Limb (tissue), 2 donors: Measurements from ENCODE around the gene PCCA.

Experiments used
- DNase-seq, 2 donors: peaks; one replicate each; pipeline ENCODE4 v3.0.0-alpha.2; 2016; ENCODE audit errors: extremely low spot score in 2 of 2

PCCA gene

DNA sequence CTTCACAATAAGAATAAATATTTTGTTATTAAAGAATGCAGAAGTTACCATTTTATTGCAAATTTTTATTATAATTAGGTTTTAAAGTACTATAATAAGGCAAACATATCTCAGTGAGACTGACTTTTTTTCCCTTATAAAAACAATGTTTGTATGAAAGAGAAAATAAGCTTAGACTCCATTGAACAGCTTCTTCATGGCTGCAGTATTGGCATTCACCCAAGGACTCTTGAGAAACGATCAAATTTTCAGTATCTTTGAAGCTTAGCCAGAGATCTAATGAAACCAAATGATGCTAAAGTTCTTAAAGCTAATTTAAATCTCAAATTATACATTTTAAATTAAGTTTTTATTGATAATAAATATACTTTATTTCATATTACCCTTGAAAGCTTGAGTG is 371.4 kb downstream of the PCCA start:
- no peak for DNase-seq

DNA sequence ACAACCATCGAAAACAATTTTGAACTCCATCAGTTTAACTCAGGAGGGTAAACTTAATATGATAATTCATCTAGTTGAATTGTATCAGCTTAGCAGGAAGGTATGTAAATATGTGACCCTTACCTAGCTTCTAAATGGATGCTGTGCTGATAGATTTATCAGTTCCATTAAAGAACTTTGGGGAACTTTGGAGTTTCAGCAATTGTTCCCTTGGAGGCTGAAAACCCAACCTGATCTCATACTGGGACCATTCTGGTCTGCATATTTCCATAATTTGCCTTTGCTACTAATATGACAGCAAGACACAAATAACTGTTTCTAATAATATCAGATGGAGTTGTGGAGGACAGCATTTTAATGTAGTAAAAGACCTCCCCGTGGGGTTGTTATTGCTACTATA is 371.9 kb downstream of the PCCA start:
- no peak for DNase-seq

GRCh38 chr13:100461309-100462030 is 372.6 kb downstream of the PCCA start:
- no peak for DNase-seq

DNA sequence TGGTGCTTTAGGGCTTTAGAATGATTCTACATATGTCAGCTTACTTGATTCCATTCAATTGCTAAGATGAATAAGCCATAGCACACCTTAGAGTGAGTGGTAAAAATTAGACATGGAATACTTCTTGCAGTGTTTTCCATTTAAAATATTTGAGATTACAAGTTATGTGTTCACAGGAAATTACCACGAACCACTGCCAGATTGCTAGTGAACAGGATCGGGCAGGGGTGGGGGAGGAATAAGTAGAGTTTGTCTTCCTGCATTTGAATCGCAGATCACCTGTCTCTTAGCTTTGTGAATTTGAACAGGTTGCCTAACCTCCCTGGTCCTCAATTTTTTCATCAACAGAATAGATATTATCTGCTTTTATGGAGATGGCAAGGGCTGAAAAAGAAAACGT is 375.1 kb downstream of the PCCA start:
- no peak for DNase-seq

- no peak for DNase-seq
These were observed 376.7 kb downstream of the PCCA start for GRCh38 chr13:100465558-100465957.

- no peak for DNase-seq
These were observed 382.1 kb downstream of the PCCA start for GRCh38 chr13:100470866-100471505.

GRCh38 chr13:100473087-100473486 is 384.2 kb downstream of the PCCA start:
- no peak for DNase-seq

DNA sequence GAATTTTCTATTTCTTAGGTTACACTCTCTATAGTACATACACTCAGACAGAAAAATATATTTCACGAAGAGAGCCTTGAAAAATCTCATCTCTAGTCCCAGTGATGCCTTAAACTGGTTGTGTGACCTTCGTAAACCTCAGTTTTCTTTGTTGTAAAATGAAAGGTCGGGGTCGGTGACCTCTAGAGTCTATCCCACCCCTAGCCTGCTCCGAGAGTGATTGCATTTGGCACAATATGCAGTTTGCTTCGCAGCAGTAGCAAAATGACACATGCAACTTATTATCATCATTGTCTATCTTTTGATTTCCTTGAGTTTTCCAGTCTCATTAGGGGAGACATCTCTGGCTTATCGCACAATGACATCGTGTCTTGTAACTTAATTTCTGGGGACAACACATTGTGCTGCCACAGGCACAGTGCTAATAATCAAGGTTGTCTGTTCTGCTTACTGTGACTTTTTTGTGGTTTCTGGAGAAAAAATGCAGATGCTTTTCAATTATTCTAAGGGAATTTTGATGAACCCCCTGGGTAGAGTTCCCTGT is 384.7 kb downstream of the PCCA start:
- no peak for DNase-seq

DNA sequence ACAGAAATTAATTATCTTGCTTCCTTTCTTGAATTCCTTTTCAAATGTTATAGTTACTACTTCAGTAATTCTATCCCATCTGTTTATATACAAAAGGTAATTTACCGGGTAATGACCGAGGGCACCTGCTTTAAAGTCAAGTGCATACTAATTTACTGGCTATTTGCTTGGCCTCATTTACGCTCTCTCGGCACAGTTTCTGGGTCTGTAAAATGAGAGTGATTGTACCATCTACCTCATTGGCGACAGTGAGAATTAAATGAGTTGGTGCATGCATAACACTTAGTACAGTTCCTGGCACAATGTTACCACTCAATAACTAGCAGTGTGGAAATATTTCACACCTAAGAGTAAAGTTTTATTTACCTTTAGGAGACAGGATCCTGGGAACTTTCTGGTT is 388.1 kb downstream of the PCCA start:
- DNase-seq: no peak

DNA sequence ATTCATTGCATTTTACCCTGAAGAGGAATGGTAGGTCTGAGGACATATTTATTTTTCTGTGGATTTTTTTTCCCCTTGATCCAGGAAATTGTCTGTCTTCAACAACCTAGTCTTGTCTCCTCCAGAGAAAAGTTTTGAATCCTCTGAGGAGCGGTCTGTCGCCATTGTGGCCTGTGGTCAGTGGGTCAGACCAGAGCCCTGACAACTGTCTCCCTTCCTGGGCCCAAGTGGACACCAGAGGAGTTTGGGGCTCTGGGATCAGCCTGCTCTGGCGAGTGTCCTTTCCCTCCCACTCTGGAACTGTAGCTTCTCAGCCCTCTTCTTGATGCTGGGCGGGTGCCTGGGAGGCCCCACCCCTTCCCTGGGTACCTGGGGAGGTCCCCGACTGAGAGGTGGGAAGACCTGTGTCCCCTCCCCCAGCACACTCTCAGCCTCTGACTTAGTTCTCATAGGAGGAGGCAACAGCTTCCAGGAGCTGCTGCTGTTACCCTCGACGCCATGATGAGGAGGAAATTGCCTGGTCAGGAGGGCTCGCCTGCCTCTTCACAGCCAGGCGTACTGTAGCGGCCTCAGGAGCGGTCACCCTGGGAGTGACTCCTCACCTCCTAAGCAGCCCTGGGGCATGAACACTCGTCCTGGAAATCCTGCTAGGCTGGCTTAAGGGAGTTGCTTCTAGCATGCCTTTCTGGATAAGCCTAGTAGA is 389.4 kb downstream of the PCCA start:
- DNase-seq: no peak

- no peak for DNase-seq
These were observed 391.8 kb downstream of the PCCA start for GRCh38 chr13:100480676-100481075.

GRCh38 chr13:100483139-100483538 is 394.2 kb downstream of the PCCA start:
- no peak for DNase-seq

- DNase-seq: no peak
These were observed 395.0 kb downstream of the PCCA start for GRCh38 chr13:100483841-100484381.

DNA sequence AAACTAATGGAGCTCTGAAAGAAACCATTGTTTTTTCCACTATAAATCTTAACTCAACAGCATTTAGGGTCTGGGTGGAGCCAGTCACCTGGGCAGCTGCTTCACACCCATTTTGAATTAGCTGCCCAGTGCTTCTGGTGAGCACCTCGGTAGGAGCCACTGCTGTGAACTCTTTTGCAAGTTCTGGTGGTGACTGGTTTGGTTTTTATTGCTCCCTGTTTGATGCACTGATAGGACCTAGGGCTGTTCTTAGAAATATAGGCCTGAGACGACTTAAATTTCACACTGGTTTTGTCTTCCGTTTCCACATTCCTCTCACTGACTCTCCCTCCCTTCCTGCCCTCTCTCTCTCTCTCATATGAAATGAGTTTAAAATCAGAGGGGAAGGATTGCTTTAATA is 395.8 kb downstream of the PCCA start:
- no peak for DNase-seq

DNA sequence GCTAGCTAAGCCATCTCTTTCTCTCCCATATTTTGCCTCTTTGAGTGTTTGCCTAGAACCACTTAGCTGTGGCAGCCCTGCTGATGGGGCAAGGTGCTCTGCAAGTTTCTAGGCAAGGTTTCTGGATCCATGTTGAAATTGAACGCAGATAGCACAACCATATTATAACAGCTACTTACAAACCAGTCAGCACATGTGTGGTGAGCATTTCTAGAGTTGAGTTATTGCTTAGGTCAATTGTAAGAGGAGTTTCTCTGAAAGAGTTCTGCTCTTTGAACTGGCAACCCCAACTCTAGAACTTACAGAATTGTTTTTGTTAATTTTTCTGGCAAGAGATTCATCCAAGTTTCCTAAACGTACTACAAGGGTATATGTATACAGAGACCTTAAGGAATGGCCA is 396.4 kb downstream of the PCCA start:
- no peak for DNase-seq

GRCh38 chr13:100490692-100491091 is 401.8 kb downstream of the PCCA start:
- DNase-seq: no peak

DNA sequence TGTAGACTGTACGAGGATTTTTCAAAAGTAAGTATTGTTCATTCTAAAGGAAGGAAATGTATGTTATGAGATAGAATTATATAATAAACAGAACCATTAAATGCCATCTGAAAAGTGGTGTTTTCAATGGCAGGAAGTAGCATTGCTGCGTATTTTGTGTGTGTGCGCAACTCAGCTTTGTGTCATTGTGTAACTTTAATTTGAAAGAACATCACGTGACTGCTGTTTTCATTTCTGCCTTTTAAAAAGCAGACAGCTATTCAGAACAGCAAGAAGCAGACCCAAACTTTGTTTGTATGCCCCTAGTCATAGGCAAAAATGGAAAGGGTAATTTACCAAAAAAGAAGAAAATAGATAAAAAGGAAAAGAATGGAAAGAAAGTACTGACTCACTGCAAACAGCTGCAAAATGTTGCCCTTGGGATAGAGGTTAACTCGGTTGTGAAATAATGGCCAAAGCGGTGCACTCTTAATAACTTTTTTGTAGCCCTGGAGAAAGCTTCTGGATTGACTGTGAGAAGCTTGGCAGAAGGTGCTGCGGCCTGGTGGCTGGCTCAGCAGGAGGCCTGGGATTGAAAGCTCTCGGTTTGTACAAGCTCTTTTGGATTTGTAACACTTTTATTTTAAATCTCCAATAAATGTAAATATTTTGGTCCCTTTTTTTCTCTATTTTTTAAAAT is 402.4 kb downstream of the PCCA start:
- DNase-seq: no peak

GRCh38 chr13:100493418-100493817 is 404.5 kb downstream of the PCCA start:
- no peak for DNase-seq

- no peak for DNase-seq
These were observed 406.6 kb downstream of the PCCA start for GRCh38 chr13:100495455-100495854.

DNA sequence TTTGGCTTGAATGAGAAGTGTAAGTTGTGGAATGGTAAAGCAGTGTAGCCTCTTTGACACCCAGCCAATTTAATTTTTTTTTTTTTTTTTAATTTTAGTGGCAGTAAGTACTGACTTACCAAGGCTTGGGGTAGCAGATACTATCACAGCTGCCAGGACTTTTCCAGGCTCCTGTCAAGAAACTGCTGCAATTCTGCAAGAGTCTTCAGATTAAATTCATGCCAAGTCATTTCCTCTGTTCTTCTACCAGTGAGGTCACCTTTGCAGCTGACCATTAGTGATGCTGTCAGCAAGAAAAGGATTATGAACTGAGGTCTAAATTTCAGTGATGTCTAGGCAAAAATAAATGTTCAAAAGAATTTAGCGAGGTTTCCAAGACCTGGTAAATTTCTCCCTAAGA is 408.5 kb downstream of the PCCA start:
- DNase-seq: peak in 1 of 2 donors; percentile 51

DNA sequence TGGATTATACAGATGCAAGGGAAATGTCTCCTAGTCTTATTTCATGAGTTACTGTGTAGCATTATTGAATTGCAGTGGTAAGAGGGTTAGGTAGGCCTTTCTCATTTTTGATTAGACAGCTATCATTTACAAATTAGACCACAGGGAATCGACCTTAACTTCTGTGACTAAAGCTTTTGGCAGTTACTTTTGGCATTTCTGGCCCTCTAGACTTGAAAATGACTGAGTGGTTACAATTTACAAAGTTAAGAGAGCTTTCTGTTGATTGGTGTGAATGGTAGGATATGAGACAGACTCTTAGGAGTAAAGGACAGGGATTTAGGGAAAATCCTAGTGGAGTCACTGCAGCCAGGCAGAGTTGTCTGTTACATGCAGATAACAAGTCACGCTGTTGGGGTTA is 413.6 kb downstream of the PCCA start:
- no peak for DNase-seq

DNA sequence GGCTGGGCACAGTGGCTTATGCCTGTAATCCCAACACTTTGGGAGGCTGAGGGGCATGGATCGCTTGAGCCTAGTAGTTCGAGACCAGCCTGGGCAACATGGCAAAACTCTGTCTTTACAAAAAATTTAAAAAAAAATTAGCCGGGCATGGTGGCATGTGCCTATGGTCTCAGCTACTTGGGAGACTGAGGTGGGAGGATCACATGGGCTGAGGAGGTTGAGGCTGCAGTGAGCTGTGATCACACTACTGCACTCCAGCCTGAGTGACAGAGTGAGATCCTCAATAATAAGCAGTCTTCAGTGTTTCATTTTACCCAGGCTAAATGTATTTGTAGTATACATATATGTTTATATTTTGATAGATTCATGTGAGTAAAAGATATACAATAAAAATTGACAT is 414.7 kb downstream of the PCCA start:
- DNase-seq: no peak
